Activated T-helper 9 cell treated with anti-CD3 and anti-CD28 coated beads, Interleukin-2, amount 50 U/mL, for 16 hours (primary cell): ENCODE data around the gene LECT2.

Experiments
- DNase-seq: peaks from one replicate; pipeline ENCODE4 v3.0.0-alpha.2; 2020; ENCODE audit warnings: low read depth

LECT2 gene

DNA sequence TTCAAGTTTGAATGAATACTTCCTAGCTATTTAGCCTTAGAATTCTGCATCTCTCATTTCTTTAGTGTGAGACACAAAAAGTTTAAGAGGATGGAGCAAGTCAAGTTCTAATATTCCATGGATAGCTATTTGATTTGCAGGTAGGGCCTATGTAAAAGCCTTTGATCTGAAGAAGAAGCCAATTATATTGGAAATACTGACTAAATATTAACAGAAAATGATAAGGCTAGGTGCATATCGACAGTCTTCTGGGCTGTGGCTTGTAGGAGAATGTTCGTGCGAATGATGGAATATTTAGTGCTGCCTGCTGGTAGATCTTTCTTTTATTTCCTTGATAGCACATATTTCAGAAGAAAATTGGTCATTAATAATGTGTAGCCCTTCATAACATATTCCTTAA is at the start of gene LECT2:
TSS of gene LECT2 (minus strand) at position 85 of the 400 bp plus-strand sequence. CDS start 150 bp downstream, outside the sequence.
- no peak for DNase-seq

DNA sequence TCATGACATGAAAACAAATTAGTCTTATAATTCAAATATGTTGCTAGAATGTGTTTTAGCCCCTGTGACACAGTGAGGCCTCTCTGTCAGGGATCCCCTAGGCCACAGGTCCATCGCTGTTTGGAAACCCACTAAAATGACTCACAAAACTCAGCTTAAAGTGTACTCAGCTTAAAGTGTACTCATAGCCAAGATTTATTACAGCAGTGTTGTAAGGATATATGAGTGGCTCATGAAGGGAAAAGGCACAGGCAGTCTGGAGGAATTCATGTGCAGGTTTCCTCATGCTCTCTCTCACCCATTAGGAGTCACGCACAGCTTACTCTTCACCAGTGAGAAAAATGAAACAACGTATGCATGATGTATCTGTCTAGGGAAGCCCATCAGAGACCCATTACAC is 49.7 kb upstream of the LECT2 start:
- DNase-seq: no peak

DNA sequence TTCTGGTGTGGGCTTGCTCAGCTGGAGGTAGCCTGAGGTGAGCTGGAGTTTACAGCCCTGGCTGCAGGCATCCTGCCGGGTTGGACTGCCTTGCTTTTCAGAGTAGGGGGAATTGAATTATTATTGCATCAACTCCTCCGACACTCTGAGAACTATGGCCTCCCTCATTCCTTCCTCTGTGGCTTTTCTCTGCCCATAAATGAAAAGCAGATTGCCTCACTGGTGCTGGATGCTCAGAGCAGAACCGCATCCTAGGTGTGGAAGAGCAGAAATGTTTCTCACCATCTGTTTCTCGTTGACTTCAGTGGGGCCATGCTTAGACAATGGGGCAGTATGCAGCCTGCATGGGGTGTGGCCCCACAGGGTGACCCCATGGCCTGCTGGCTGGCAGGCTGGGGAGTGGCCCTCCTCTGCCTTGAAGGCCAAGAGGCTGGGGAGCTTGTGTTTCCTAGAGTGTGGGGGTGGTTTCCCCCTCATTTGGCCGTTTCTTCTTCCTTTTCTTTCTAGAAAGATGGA is 46.7 kb upstream of the LECT2 start:
- no peak for DNase-seq

DNA sequence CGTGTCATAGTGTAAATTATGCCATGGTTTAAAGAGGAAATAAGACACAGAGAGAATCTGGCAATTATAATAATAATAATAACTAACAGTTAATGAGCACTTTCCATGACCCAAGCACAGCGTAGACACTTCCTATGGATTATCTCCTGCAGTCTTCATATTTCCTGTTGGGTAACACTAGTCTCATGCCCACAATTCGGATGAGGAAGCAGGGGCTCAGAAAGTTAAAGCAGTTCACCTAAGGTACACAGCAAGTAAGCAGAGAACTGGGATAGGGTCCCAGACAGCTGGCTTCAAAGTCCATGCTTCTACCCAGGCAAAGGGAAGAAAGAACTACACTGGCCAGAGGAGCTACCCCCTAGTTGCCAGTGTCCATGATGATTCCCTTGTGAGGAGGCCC is 46.1 kb upstream of the LECT2 start:
- DNase-seq: no peak

DNA sequence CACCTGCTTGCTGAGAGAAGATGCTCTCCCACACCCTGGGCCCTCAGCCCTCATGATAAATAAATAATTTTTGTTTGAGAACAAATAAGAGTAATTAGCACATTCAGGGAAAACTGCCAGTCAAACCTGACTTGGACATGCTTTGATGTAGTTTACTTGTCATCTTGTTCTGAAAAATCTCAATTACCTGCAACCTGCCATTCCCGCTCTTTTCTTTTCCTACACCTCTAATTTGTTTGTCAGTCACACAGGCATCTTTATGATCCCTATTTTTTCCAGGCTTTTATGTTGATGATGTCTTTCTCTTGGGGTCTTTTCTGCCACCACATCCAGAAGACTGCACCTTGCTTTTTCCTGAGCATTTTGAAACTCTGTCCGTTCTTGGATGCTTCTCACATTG is 45.4 kb upstream of the LECT2 start:
- no peak for DNase-seq

- no peak for DNase-seq
These were observed 44.8 kb upstream of the LECT2 start for GRCh38 chr5:135999406-136000139.

GRCh38 chr5:135998889-135999288 is 44.1 kb upstream of the LECT2 start:
- no peak for DNase-seq

DNA sequence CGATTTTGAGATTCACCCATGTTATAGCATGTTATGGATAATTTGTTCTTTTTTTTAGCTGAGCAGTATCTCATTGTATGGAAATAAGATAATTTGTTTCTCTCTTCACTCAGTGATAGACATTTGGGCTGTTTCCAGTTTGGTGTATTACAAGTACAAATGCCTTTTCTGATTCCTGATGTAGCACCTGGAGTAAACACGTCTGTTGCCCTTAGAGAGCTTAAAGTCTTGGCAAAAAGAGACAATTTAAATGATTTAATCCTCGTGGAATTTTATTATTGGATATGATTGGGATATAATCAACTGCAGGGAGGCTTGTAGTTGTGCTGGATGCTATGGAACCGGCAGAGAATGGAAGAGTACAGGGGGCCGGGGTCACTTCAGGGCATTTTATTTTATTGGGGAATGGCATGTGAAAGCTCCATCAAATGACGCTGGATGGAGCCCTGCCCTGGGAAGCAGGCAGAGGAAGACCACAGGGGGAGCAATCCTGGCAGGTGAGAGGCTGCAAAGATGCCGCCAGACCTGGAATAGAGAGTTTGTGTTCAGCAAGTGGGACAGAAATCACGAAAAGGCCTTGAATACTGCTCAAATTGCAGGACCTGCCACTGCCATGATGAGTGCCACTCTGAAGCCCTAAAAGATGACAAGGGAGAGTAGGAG is 43.0 kb upstream of the LECT2 start:
- DNase-seq: no peak

DNA sequence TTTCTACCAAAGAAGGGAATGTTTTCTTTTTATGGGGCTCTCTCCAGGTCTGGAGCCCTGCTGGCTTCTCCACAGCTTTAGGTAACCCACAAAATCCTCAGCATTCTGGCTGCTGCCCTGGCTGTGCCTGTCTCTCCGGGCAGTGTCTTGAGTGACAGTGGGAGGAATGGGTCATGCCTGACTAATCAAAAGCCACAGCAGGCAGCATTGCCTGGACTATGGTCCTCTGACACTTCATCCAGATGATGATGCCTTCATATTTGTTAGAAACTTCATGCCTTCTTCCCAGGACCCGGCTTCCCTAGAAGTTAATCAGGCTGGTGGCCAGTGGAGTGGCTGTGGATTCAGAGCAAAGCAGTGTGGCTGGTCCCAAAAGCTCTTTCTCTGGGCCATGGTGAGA is 41.8 kb upstream of the LECT2 start:
- DNase-seq: no peak

DNA sequence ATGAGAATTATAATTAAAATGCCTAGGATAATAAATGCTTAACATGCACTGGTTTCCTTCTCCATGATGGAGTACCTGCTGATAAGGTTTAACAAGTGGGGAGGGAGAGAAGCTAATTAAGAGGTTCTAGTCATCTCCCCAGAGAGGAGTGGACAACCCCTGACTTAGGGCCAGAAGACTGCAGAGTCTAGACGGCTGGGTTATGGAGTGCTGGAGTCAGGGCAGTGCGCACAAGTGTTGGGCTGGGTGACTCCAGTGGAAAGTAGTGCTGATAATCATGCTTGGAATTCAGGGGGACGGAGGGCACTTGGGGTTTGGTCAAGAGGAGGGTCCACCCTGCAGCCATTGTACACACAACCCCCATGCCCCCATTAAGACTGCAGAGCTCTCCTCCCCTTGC is 41.2 kb upstream of the LECT2 start:
- no peak for DNase-seq

DNA sequence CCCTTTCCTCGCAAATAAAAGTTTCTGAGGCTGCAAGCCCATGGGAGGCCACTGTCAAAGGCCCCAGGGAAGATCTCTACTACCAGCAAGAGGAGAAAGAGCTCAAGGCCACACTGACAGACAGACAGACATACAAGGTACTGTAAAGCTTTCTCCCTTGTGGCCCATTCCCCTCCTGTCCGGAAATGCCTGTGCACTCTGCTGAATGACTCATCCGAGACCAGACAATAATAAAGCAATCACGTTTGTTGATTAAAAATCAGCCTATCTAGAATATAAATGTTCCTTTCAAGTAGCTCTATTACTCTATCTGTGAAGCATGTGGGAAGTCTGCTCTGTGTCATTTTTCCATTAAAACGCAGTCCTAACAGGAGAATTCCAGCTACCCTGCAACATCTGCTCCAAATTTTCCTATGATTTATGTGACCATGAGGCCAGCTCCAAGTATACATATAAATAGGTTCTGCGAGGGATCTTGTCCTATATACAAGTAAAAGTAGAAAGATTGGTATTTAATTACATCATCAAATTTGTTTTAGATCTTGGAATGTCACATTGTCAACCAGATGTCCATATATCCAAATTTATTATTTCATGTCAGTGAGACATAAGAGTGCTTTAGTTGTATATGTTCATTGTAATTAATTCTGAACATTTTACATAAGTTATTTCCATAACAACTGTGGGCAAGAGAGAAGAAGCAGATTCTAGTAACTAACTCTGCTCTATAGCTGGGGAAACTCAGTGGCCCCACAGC is 39.3 kb upstream of the LECT2 start:
- no peak for DNase-seq

DNA sequence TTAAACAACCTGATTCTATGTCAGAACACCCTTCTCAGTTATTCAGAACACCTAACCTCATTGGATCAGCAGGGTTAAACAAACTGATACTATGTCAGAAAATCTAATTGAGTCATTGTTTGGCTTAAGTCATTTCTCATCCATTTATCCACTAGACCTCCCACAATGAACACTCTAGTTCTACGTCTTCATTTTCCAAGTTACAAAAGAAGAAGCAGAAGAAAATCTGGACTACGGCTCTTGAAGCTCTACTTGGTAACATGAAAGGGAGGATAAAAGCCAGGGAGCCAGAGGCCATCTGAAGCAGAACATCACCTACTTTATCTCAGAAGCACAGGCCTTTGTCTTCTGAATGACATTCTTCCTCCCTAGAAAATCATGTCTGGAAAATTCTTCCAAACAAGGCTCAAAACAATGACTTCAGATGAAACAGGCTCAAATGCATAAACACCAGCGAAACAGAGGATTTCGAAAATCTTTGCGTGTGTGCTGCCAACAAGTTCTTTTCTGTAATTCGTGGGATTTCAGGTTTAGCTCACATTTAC is 38.6 kb upstream of the LECT2 start:
- DNase-seq: no peak

DNA sequence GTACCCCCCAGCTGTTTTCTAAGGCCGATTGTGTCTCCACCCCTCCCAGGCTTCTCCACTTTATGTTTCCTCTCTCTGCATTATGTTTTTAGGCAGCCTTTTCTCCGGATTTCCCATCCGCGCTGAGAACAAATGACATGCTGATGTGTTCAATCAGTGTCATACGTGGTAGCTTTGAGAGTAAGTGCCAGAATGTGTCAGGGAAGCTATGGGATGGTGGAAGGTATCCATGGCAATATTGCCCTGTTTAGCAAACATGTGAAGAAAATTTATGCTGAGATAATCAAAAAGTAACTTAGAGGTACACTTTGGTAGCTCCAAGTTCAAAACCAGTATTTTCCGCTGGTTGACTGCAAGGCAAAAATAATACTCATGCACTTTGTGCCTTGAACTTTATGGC is 36.6 kb upstream of the LECT2 start:
- DNase-seq: no peak

DNA sequence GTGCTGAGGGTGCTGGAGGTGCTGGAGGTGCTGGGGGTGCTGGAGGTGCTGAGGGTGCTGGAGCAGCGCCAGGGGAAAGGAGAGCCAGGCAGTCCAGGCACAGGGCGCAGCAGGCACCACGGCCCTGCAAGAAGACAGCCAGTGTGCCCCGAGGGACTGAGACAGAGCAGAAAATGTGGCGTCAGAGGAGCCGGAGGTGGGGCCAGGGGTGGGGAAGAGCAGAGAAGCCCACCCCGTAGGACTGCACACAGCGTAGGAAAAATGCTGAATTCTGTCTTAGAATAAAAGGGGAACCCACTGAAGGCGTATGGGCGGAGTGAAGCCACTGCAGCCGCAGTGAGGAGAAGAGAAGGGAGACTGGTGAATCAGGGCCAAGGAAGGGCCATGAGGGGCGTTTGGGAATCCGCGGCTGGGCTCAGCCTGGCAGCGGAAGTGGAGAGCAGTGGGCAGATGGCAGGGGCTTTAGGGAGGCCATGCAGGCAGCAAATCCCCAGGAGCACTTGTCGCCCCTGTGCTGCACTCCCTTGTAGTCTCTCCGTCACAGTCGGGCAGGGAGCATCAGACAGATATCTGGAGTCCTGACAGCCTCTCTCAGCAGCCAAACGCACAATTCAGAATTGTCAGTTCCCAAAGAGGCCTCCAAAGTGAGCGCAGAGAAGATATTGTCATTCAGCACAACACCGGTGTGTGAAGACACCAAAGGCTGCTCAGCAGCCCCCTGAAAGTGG is 35.9 kb upstream of the LECT2 start:
- no peak for DNase-seq

GRCh38 chr5:135989686-135990085 is 34.9 kb upstream of the LECT2 start:
- no peak for DNase-seq

GRCh38 chr5:135988546-135988945 is 33.8 kb upstream of the LECT2 start:
- no peak for DNase-seq

DNA sequence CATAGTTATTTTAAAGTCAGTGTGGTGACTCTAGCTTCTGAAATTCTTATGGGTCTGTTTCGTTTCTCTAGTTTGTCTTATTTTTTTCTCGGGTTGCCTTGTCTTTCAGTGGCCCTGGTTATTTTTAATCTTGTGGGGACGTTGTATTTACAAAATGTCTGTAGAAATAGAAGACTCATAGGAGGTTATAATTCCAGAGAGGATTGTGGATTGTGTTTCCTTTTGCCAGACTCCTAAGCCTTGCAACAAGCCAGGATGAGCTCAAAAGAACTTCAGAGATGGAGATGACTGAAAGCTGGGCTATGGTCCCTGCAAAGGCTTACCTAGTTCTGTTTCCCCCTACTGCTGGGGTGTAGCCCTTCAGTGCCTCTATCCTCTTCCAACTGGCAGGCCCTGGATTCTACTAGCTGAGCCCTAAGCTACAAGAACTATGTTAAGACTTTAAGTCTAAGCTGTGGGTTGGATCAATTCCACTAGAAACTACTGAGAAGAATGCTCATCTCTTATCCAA is 32.2 kb upstream of the LECT2 start:
- DNase-seq: no peak

DNA sequence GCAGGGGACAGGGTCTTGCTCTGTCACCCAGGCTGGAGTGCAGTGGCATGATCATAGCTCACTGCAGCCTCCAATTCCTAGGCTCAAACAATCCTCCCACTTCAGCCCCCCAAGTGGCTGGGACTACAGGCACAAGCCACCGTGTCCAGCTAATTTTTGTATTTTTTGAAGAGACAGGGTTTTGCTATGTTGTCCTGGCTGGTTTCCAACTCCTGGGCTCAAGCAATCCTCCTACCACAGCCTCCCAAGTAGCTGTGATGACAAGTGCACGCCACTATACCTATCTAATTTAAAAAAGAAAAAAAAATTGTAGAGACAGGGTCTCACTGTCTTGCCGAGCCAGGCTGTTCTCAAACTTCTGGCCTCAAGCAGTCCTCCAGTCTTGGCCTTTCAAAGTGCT is 31.6 kb upstream of the LECT2 start:
- DNase-seq: no peak

- no peak for DNase-seq
These were observed 31.2 kb upstream of the LECT2 start for GRCh38 chr5:135985951-135986350.

- no peak for DNase-seq
These were observed 25.8 kb upstream of the LECT2 start for GRCh38 chr5:135980620-135981019.

- DNase-seq: no peak
These were observed 24.7 kb upstream of the LECT2 start for GRCh38 chr5:135979510-135979909.

DNA sequence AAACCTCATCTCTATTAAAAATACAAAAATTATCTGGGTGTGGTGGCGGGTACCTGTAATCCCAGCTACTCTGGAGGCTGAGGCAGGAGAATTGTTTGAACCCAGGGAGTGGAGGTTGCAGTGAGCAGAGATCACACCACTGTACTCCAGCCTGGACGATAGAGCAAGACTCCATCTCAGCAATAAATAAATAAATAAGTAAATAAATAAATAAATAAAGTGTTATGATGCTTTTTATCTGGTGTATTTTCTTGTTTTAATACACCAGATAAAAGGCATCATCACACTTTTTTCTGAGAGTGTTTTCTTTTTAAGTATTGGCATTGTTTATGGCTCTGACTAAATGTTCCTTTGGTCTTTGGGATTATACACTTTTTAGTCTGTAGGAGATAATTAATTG is 24.2 kb upstream of the LECT2 start:
- DNase-seq: no peak
